Tibial artery (tissue), 4 donors: ENCODE results near the gene HNF4A.
"Not testable (repeated sequence)": the region's sequence is repeated elsewhere in the genome, so short reads cannot be mapped to it uniquely, and the experiment has no call there.

Experiments
- DNase-seq, 2 donors: peaks; one replicate each; pipeline ENCODE4 v3.0.0-alpha.2; 2019
- H3K27ac ChIP-seq, 2 donors: fragments of 200-600 bp; sonication (generic) in 1 of 2; 1 replicate in 1 of 2; 2 replicates in 1 of 2; pipeline ENCODE4 v1.5.1; 2018 to 2019; ENCODE audit warnings: mild to moderate bottlenecking in 1 of 2
- H3K27me3 ChIP-seq, 2 donors: fragments of 200-600 bp; sonication (generic) in 1 of 2; one replicate each; pipeline versions ENCODE4 v1.5.1 to v1.6.0; 2016 to 2019
- H3K36me3 ChIP-seq, 3 donors: fragments of 200-600 bp; sonication (generic) in 2 of 3; one replicate each; pipeline ENCODE4 v1.5.1; 2016 to 2019; ENCODE audit warnings: mild to moderate bottlenecking in 2 of 3
- H3K4me1 ChIP-seq, 4 donors: fragments of 200-600 bp; sonication (generic) in 2 of 4; 1 replicate in 3 of 4; 2 replicates in 1 of 4; pipeline ENCODE4 v1.5.1; 2016 to 2019
- H3K4me3 ChIP-seq, 2 donors: fragments of 200-600 bp; sonication (generic) in 1 of 2; 1 replicate in 1 of 2; 2 replicates in 1 of 2; pipeline ENCODE4 v1.5.1; 2018 to 2019; ENCODE audit warnings: mild to moderate bottlenecking in 2 of 2
- H3K9me3 ChIP-seq, 3 donors: fragments of 200-600 bp; sonication (generic) in 1 of 3; one replicate each; pipeline ENCODE4 v1.5.1; 2016 to 2019
- CTCF ChIP-seq, 2 experiments: fragments of 200-600 bp in 1 of 2; fragments of 450-650 bp in 1 of 2; IDR thresholded peaks; one replicate each; pipeline ENCODE4 v1.5.1; 2017 to 2019; ENCODE audit warnings: antibody characterized with exemption in 2 of 2, mild to moderate bottlenecking in 1 of 2, moderate library complexity in 1 of 2
- intact Hi-C: fragments of 100-400 bp; cut with DNase I; formaldehyde crosslinking; loops from one replicate; pipeline ENCODE4 v1.15.0; 2023; ENCODE audit warnings: low total_unique reads

The HNF4A gene

GRCh38 chr20:44336725-44337380 lies 18.6 kb upstream of the HNF4A start, which contains the start of gene R3HDML:
R3HDML (plus strand) TSS chr20:44337043; CDS start chr20:44337158, 115 bp downstream.
- Histone ChIP-seq H3K9me3 (no peaks in the 10 kb centered on the region), H3K4me3 (no peak within 1 kb of the TSS), H3K36me3 (no peaks in the 10 kb centered on the region), H3K27me3 (peaks cover 0 to 31% of the 10 kb centered on the region in 2 donors), H3K4me1 (no peaks in the 10 kb centered on the region), H3K27ac (no peak within 1 kb of the TSS)
- DNase-seq = no peak
- no peak for TF ChIP-seq CTCF (IDR thresholded peaks at IDR 0.05)
- intact Hi-C loops = no loop called here

GRCh38 chr20:44342248-44342647 lies 13.3 kb upstream of the HNF4A start:
- Histone ChIP-seq H3K27ac (no peak overlapping the region), H3K9me3 (no peaks in the 10 kb centered on the region), H3K36me3 (no peaks in the 10 kb centered on the region), H3K27me3 (peaks cover 0 to 4% of the 10 kb centered on the region in 2 donors), H3K4me3 (no peak overlapping the region), H3K4me1 (no peaks in the 10 kb centered on the region)
- TF ChIP-seq CTCF (IDR thresholded peaks at IDR 0.05) = no peak
- no peak for DNase-seq
- intact Hi-C loops = no loop called here

DNA sequence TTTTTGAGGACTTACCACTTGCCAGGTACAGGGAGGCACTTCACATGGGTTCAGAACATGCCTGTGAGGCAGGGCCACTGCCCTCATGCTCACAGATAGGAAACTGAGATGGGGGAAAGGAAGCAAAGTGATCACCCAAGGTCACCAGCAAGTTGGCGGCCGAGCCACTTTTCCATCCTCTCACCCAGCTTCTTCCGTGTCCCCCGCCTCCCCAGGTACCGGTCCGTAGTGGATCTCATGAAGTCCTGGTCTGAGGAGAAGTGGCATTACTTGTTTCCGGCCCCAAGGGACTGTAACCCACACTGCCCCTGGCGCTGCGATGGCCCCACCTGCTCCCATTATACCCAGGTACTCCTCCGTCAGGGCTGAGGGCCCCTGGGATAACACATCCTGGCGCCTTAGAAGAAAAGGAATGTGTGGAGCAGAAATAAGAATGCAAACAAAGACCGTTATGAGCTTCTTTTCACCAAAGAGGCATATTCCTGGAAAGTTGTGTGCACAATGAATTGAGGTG lies 12.3 kb upstream of the HNF4A start:
- H3K4me3 ChIP-seq = no peak overlapping the region
- H3K9me3 ChIP-seq = no peaks in the 10 kb centered on the region
- no peak overlapping the region for H3K27ac ChIP-seq
- intact Hi-C loops = no loop called here
- H3K27me3 ChIP-seq = no peaks in the 10 kb centered on the region
- H3K36me3 ChIP-seq = no peaks in the 10 kb centered on the region
- H3K4me1 ChIP-seq = no peaks in the 10 kb centered on the region
- no peak for DNase-seq
- TF ChIP-seq CTCF (IDR thresholded peaks at IDR 0.05) = no peak

DNA sequence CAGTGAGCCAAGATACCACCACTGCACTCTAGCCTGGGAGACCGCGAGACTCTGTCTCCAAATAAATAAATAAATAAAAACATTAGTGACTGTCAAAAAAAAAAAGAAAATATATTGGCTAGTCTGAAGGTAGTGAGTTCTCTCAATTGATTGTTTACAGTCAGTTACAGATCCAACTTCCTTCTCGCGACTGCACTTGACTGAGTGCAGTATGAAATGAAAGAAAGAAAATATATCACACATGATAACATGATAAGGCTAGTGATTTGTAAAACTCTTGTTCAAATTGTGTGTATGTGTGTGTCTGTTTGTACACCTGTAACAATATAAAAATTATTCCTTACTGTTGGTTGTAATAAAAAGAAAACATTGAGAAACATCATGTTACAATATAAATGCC lies 10.8 kb upstream of the HNF4A start:
- no peak for TF ChIP-seq CTCF (IDR thresholded peaks at IDR 0.05)
- Histone ChIP-seq H3K4me1 (no peaks in the 10 kb centered on the region), H3K9me3 (no peaks in the 10 kb centered on the region), H3K27ac (no peak overlapping the region), H3K4me3 (no peak overlapping the region), H3K36me3 (no peaks in the 10 kb centered on the region), H3K27me3 (peaks cover 0 to under 1% of the 10 kb centered on the region in 2 donors)
- no peak for DNase-seq
- intact Hi-C loops = no loop called here

- H3K4me1 ChIP-seq = no peaks in the 10 kb centered on the region
- TF ChIP-seq CTCF (IDR thresholded peaks at IDR 0.05) = no peak
- H3K4me3 ChIP-seq = no peak overlapping the region
- no peak for DNase-seq
- H3K9me3 ChIP-seq = no peaks in the 10 kb centered on the region
- no peaks in the 10 kb centered on the region for H3K36me3 ChIP-seq
- H3K27me3 ChIP-seq = peaks cover 0 to 3% of the 10 kb centered on the region in 2 donors
- intact Hi-C loops = no loop called here
- H3K27ac ChIP-seq = no peak overlapping the region
These were observed 10.4 kb upstream of the HNF4A start for GRCh38 chr20:44345147-44345546.

DNA sequence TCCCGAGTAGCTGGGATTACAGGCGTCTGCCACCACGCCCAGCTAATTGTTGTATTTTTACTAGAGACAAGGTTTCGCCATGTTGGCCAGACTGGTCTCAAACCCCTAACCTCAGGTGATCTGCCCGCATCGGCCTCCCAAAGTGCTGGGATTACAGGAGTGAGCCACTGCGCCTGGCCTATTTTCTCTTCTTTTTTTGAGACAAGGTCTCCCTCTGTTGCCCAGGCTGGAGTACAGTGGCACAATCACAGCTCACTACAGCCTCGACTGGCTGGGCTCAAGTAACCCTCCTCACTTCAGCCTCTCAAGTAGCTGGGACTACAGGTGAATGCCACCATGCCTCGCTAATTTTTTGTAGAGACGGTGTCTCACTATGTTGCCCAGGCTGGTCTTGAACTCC lies 9.6 kb upstream of the HNF4A start:
- H3K27me3 ChIP-seq, intact Hi-C loops, DNase-seq, H3K27ac ChIP-seq, H3K36me3 ChIP-seq, H3K4me1 ChIP-seq, H3K4me3 ChIP-seq, H3K9me3 ChIP-seq: not testable (repeated sequence)
